GM23338 (cell line): ENCODE measurements around the gene COL1A2.

ENCODE experiments used
- CTCF ChIP-seq, 2 experiments: fragments of 200-600 bp in 1 of 2; sonication (generic) in 1 of 2; conservative IDR thresholded peaks; 2 replicates each; pipeline versions ENCODE4 v1.5.1 to v1.6.1; 2016 to 2017; ENCODE audit warnings: antibody characterized with exemption in 2 of 2, low read depth in 2 of 2, mild to moderate bottlenecking in 2 of 2, moderate library complexity in 1 of 2
- JUNB ChIP-seq: IDR thresholded peaks from one replicate; pipeline ENCODE4 v1.6.1; 2016; ENCODE audit warnings: antibody characterized with exemption; ENCODE audit not compliant: unreplicated experiment

GRCh38 chr7:94449151-94449725, 54.5 kb downstream of the COL1A2 start:
- TF ChIP-seq JUNB (no peak), CTCF (conservative IDR thresholded peaks at IDR 0.05; ENCODE audit: low read depth in 2 of 2) (peak; percentile 60 to 78)
